Keratinocyte (primary cell): ENCODE data around the gene ELANE. TPM values are rescaled to one million over a fixed set of nuclear protein-coding genes. Genes with fewer than 3 reads are reported as not detected.

Experiments
- DNase-seq: peaks from one replicate; pipeline ENCODE4 v3.0.0-alpha.2; 2011; ENCODE audit warnings: low read depth, missing footprints, low spot score
- FAIRE-seq: peaks from 2 replicates; lab custom pipeline; 2011; peaks lifted over from hg19 to GRCh38; lab: Jason Lieb, UNC
- H2AFZ ChIP-seq: 2 replicates; pipeline ENCODE4 v1.6.0; 2012; ENCODE audit warnings: low read length, control low read depth, inconsistent platforms; ENCODE audit not compliant: control insufficient read depth
- H3K27ac ChIP-seq: 2 replicates; pipeline ENCODE4 v1.5.1; 2011; ENCODE audit warnings: low read length; ENCODE audit not compliant: control insufficient read depth, insufficient read depth
- H3K27me3 ChIP-seq: 3 replicates; pipeline ENCODE4 v1.6.0; 2011; ENCODE audit warnings: low read length; ENCODE audit not compliant: control insufficient read depth, insufficient read depth; ENCODE audit errors: extremely low read depth
- H3K36me3 ChIP-seq, 2 experiments: 2 replicates in 1 of 2; 3 replicates in 1 of 2; pipeline ENCODE4 v1.5.1; 2011; ENCODE audit warnings: low read length in 2 of 2, mild to moderate bottlenecking in 1 of 2; ENCODE audit not compliant: control insufficient read depth in 2 of 2, insufficient read depth in 2 of 2; ENCODE audit errors: extremely low read depth in 1 of 2
- H3K4me1 ChIP-seq: 3 replicates; pipeline ENCODE4 v1.5.1; 2011; ENCODE audit warnings: low read length; ENCODE audit not compliant: control insufficient read depth, insufficient read depth; ENCODE audit errors: extremely low read depth
- H3K4me2 ChIP-seq: 3 replicates; pipeline ENCODE4 v1.6.0; 2011; ENCODE audit warnings: low read depth, low read length; ENCODE audit not compliant: control insufficient read depth, insufficient read depth; ENCODE audit errors: extremely low read depth
- H3K4me3 ChIP-seq, 3 experiments: fragments of 200-600 bp in 1 of 3; sonication (generic) in 1 of 3; 2 replicates in 2 of 3; 3 replicates in 1 of 3; pipeline ENCODE4 v1.5.1; 2011 to 2016; ENCODE audit warnings: low read length in 3 of 3, mild to moderate bottlenecking in 3 of 3, control low read depth in 2 of 3, inconsistent platforms in 1 of 3, low read depth in 1 of 3, mixed read lengths in 1 of 3, mixed run types in 1 of 3, moderate library complexity in 1 of 3; ENCODE audit not compliant: control insufficient read depth in 2 of 3, insufficient read depth in 2 of 3; ENCODE audit errors: extremely low read depth in 1 of 3
- H3K79me2 ChIP-seq: 2 replicates; pipeline ENCODE4 v1.6.0; 2012; ENCODE audit warnings: low read length; ENCODE audit not compliant: control insufficient read depth, insufficient read depth
- H3K9ac ChIP-seq: 3 replicates; pipeline ENCODE4 v1.6.0; 2011; ENCODE audit warnings: low read length; ENCODE audit not compliant: control insufficient read depth, insufficient read depth; ENCODE audit errors: extremely low read depth
- H3K9me1 ChIP-seq: 3 replicates; pipeline ENCODE4 v1.6.0; 2011; ENCODE audit warnings: low read length; ENCODE audit not compliant: control insufficient read depth, insufficient read depth; ENCODE audit errors: extremely low read depth
- H3K9me3 ChIP-seq: 2 replicates; pipeline ENCODE4 v1.5.1; 2012; ENCODE audit warnings: low read depth, low read length; ENCODE audit not compliant: control insufficient read depth
- H4K20me1 ChIP-seq: 3 replicates; pipeline ENCODE4 v1.6.0; 2011; ENCODE audit warnings: low read length; ENCODE audit not compliant: control insufficient read depth, insufficient read depth; ENCODE audit errors: extremely low read depth
- CTCF ChIP-seq, 3 experiments: IDR thresholded peaks in 1 of 3; conservative IDR thresholded peaks in 1 of 3; optimal IDR thresholded peaks in 1 of 3; 2 replicates in 2 of 3; 3 replicates in 1 of 3; pipeline versions ENCODE3 to v1.5.1; 2011; ENCODE audit warnings: low read length in 3 of 3, mild to moderate bottlenecking in 3 of 3, moderate library complexity in 2 of 3, control low read depth in 1 of 3, inconsistent platforms in 1 of 3; ENCODE audit not compliant: insufficient read depth in 2 of 3; ENCODE audit errors: extremely low read depth in 1 of 3
- EZH2 ChIP-seq: IDR thresholded peaks from one replicate; pipeline ENCODE4 v1.6.1; 2012; ENCODE audit warnings: inconsistent platforms, mild to moderate bottlenecking, low read length, moderate library complexity
- dilution Hi-C: fragments of 300-500 bp; cut with MboI; formaldehyde crosslinking; loops from one replicate; pipeline ENCODE4 v1.7.0; 2020; ENCODE audit warnings: low sequenced_read_pairs; ENCODE audit not compliant: extremely low pct_ligation_motif_present
- polyA plus RNA-seq, 5 experiments: library from polyadenylated mRNA; depleted of rRNA in 3 of 5; stranded (reverse) in 3 of 5; stranded (forward) in 1 of 5; unstranded in 1 of 5; fragments of >200 nt; gene quantifications; 1 replicate in 1 of 5; 2 replicates in 3 of 5; 3 replicates in 1 of 5; pipeline versions ENCODE4 v1.2.1 to v1.2.3, GENCODE V29; 2011 to 2012; ENCODE audit warnings: missing spikeins in 2 of 5, low read depth in 1 of 5, low replicate concordance in 1 of 5

ELANE gene
- polyA plus RNA-seq, 1 donor (not counting 4 experiments of a cell fraction or from before 2014, with no cell fraction given) = not detected

GRCh38 chr19:825897-826644 lies 26.0 kb upstream of the ELANE start:
- Histone ChIP-seq H3K79me2 (no peaks in the 10 kb centered on the region), H3K4me1 (no peaks in the 10 kb centered on the region), H3K9ac (no peak overlapping the region), H3K4me3 (no peak overlapping the region), H3K9me1 (no peaks in the 10 kb centered on the region), H3K4me2 (no peak overlapping the region), H3K9me3 (no peaks in the 10 kb centered on the region), H4K20me1 (no peaks in the 10 kb centered on the region), H2AFZ (no peak overlapping the region), H3K36me3 (no peaks in the 10 kb centered on the region), H3K27me3 (peaks cover 4% of the 10 kb centered on the region), H3K27ac (no peak overlapping the region)
- DNase-seq (no peak), FAIRE-seq (no peak)
- TF ChIP-seq CTCF (optimal IDR thresholded peaks at IDR 0.05 in 1 of 3, IDR thresholded peaks at IDR 0.05 in 1 of 3, conservative IDR thresholded peaks at IDR 0.05 in 1 of 3; ENCODE audit: extremely low read depth in 1 of 3, insufficient read depth in 2 of 3, low read length in 3 of 3) = no peak
- TF ChIP-seq EZH2 = no peak
- dilution Hi-C loops = no loop called here

GRCh38 chr19:827314-827709 lies 24.8 kb upstream of the ELANE start:
- H3K9ac ChIP-seq = no peak overlapping the region
- H3K4me3 ChIP-seq = no peak overlapping the region
- H3K9me3 ChIP-seq = no peaks in the 10 kb centered on the region
- H3K4me2 ChIP-seq = no peak overlapping the region
- H3K27me3 ChIP-seq = peaks cover 12% of the 10 kb centered on the region
- no peaks in the 10 kb centered on the region for H3K79me2 ChIP-seq
- dilution Hi-C loops = no loop called here
- no peaks in the 10 kb centered on the region for H3K9me1 ChIP-seq
- no peak overlapping the region for H3K27ac ChIP-seq
- H3K4me1 ChIP-seq = no peaks in the 10 kb centered on the region
- no peak for FAIRE-seq
- TF ChIP-seq CTCF (optimal IDR thresholded peaks at IDR 0.05 in 1 of 3, IDR thresholded peaks at IDR 0.05 in 1 of 3, conservative IDR thresholded peaks at IDR 0.05 in 1 of 3; ENCODE audit: extremely low read depth in 1 of 3, insufficient read depth in 2 of 3, low read length in 3 of 3) (no peak), EZH2 (no peak)
- no peak overlapping the region for H2AFZ ChIP-seq
- no peaks in the 10 kb centered on the region for H4K20me1 ChIP-seq
- no peak for DNase-seq
- no peaks in the 10 kb centered on the region for H3K36me3 ChIP-seq
